ENCODE measurements around the gene GMEB2.

The GMEB2 gene

GRCh38 chr20:63625771-63626423 lies 1.0 kb downstream of the GMEB2 start:
- Histone ChIP-seq H3K27ac (peak overlapping the region; percentile 95), H3K4me3 (peak overlapping the region; percentile 91), H3K36me3 (ENCODE audit: insufficient read depth, low read length) (no peaks in the 10 kb centered on the region), H3K9ac (ENCODE audit: insufficient read length) (peak overlapping the region; percentile 91), H3K9me3 (ENCODE audit: low read depth, low read length) (no peaks in the 10 kb centered on the region)
- TF ChIP-seq POLR2AphosphoS5 (IDR thresholded peaks at IDR 0.05; ENCODE audit: borderline replicate concordance, low read depth, low read length) (peak; percentile 31; the same call in 1 of the 2 replicates), FOXP2 (optimal IDR thresholded peaks at IDR 0.05; ENCODE audit: control extremely low read depth, extremely low read length, insufficient read depth) (no peak), EZH2 (IDR thresholded peaks at IDR 0.05) (no peak)
- no peak for DNase-seq (ENCODE audit: low read depth, low spot score)

- DNase-seq (ENCODE audit: low read depth, low spot score), result peak; percentile 91
- H3K9me3 ChIP-seq (ENCODE audit: low read depth, low read length), result no peaks in the 10 kb centered on the region
- H3K36me3 ChIP-seq (ENCODE audit: insufficient read depth, low read length), result no peaks in the 10 kb centered on the region; the same call in 1 of the 2 replicates
- no peak overlapping the region for H3K9ac ChIP-seq (ENCODE audit: insufficient read length)
- H3K27ac ChIP-seq, result peak overlapping the region; percentile 95
- TF ChIP-seq FOXP2 (optimal IDR thresholded peaks at IDR 0.05; ENCODE audit: control extremely low read depth, extremely low read length, insufficient read depth) (no peak), EZH2 (IDR thresholded peaks at IDR 0.05) (no peak), POLR2AphosphoS5 (IDR thresholded peaks at IDR 0.05; ENCODE audit: borderline replicate concordance, low read depth, low read length) (no peak)
- H3K4me3 ChIP-seq, result peak overlapping the region; percentile 56
These were observed 2.4 kb downstream of the GMEB2 start for GRCh38 chr20:63624486-63624885.

GRCh38 chr20:63622732-63623131 lies 4.2 kb downstream of the GMEB2 start:
- DNase-seq (ENCODE audit: low read depth, low spot score), result no peak
- no peak overlapping the region for H3K27ac ChIP-seq
- H3K9ac ChIP-seq (ENCODE audit: insufficient read length), result no peak overlapping the region
- no peak overlapping the region for H3K4me3 ChIP-seq
- H3K36me3 ChIP-seq (ENCODE audit: insufficient read depth, low read length), result peaks cover 12% of the 10 kb centered on the region; the same call in 1 of the 2 replicates
- H3K9me3 ChIP-seq (ENCODE audit: low read depth, low read length), result no peaks in the 10 kb centered on the region
- TF ChIP-seq FOXP2 (optimal IDR thresholded peaks at IDR 0.05; ENCODE audit: control extremely low read depth, extremely low read length, insufficient read depth) (no peak), POLR2AphosphoS5 (IDR thresholded peaks at IDR 0.05; ENCODE audit: borderline replicate concordance, low read depth, low read length) (no peak), EZH2 (IDR thresholded peaks at IDR 0.05) (no peak)

- Histone ChIP-seq H3K27ac (no peak overlapping the region), H3K9ac (ENCODE audit: insufficient read length) (no peak overlapping the region), H3K4me3 (no peak overlapping the region), H3K36me3 (ENCODE audit: insufficient read depth, low read length) (peaks cover 17% of the 10 kb centered on the region; the same call in 1 of the 2 replicates), H3K9me3 (ENCODE audit: low read depth, low read length) (no peaks in the 10 kb centered on the region)
- DNase-seq (ENCODE audit: low read depth, low spot score), result no peak
- TF ChIP-seq EZH2 (IDR thresholded peaks at IDR 0.05), result no peak
- no peak for TF ChIP-seq FOXP2 (optimal IDR thresholded peaks at IDR 0.05; ENCODE audit: control extremely low read depth, extremely low read length, insufficient read depth)
- TF ChIP-seq POLR2AphosphoS5 (IDR thresholded peaks at IDR 0.05; ENCODE audit: borderline replicate concordance, low read depth, low read length), result no peak
These were observed 4.8 kb downstream of the GMEB2 start for GRCh38 chr20:63622096-63622495.

- no peaks in the 10 kb centered on the region for H3K9me3 ChIP-seq (ENCODE audit: low read depth, low read length)
- DNase-seq (ENCODE audit: low read depth, low spot score), result no peak
- no peak overlapping the region for H3K27ac ChIP-seq
- no peak for TF ChIP-seq EZH2 (IDR thresholded peaks at IDR 0.05)
- TF ChIP-seq FOXP2 (optimal IDR thresholded peaks at IDR 0.05; ENCODE audit: control extremely low read depth, extremely low read length, insufficient read depth), result no peak
- TF ChIP-seq POLR2AphosphoS5 (IDR thresholded peaks at IDR 0.05; ENCODE audit: borderline replicate concordance, low read depth, low read length), result no peak
- no peak overlapping the region for H3K9ac ChIP-seq (ENCODE audit: insufficient read length)
- H3K36me3 ChIP-seq (ENCODE audit: insufficient read depth, low read length), result peaks cover 22% of the 10 kb centered on the region; the same call in 1 of the 2 replicates
- no peak overlapping the region for H3K4me3 ChIP-seq
These were observed 5.9 kb downstream of the GMEB2 start for GRCh38 chr20:63620991-63621390.

GRCh38 chr20:63619505-63619904 lies 7.4 kb downstream of the GMEB2 start:
- DNase-seq (ENCODE audit: low read depth, low spot score), result no peak
- TF ChIP-seq FOXP2 (optimal IDR thresholded peaks at IDR 0.05; ENCODE audit: control extremely low read depth, extremely low read length, insufficient read depth), result no peak
- TF ChIP-seq POLR2AphosphoS5 (IDR thresholded peaks at IDR 0.05; ENCODE audit: borderline replicate concordance, low read depth, low read length), result no peak
- TF ChIP-seq EZH2 (IDR thresholded peaks at IDR 0.05), result no peak
- H3K27ac ChIP-seq, result no peak overlapping the region
- no peak overlapping the region for H3K4me3 ChIP-seq
- H3K9ac ChIP-seq (ENCODE audit: insufficient read length), result no peak overlapping the region
- H3K9me3 ChIP-seq (ENCODE audit: low read depth, low read length), result no peaks in the 10 kb centered on the region
- H3K36me3 ChIP-seq (ENCODE audit: insufficient read depth, low read length), result peaks cover 30% of the 10 kb centered on the region; the same call in 1 of the 2 replicates

GRCh38 chr20:63619086-63619485 lies 7.8 kb downstream of the GMEB2 start:
- TF ChIP-seq POLR2AphosphoS5 (IDR thresholded peaks at IDR 0.05; ENCODE audit: borderline replicate concordance, low read depth, low read length) (no peak), FOXP2 (optimal IDR thresholded peaks at IDR 0.05; ENCODE audit: control extremely low read depth, extremely low read length, insufficient read depth) (no peak), EZH2 (IDR thresholded peaks at IDR 0.05) (no peak)
- Histone ChIP-seq H3K36me3 (ENCODE audit: insufficient read depth, low read length) (peaks cover 30% of the 10 kb centered on the region; the same call in 1 of the 2 replicates), H3K27ac (no peak overlapping the region), H3K4me3 (no peak overlapping the region), H3K9ac (ENCODE audit: insufficient read length) (no peak overlapping the region), H3K9me3 (ENCODE audit: low read depth, low read length) (no peaks in the 10 kb centered on the region)
- no peak for DNase-seq (ENCODE audit: low read depth, low spot score)

GRCh38 chr20:63618291-63618980 lies 8.5 kb downstream of the GMEB2 start:
- no peak overlapping the region for H3K27ac ChIP-seq

More at GRCh38 chr20:63618291-63618980, 8.5 kb downstream of the GMEB2 start:
- no peak for DNase-seq (ENCODE audit: low read depth, low spot score)
- TF ChIP-seq FOXP2 (optimal IDR thresholded peaks at IDR 0.05; ENCODE audit: control extremely low read depth, extremely low read length, insufficient read depth) (no peak), EZH2 (IDR thresholded peaks at IDR 0.05) (no peak), POLR2AphosphoS5 (IDR thresholded peaks at IDR 0.05; ENCODE audit: borderline replicate concordance, low read depth, low read length) (no peak)
- no peaks in the 10 kb centered on the region for H3K9me3 ChIP-seq (ENCODE audit: low read depth, low read length)
- no peak overlapping the region for H3K9ac ChIP-seq (ENCODE audit: insufficient read length)
- peaks cover 30% of the 10 kb centered on the region; the same call in 1 of the 2 replicates for H3K36me3 ChIP-seq (ENCODE audit: insufficient read depth, low read length)
- H3K4me3 ChIP-seq, result no peak overlapping the region

All from SK-N-MC (cell line).